ENCODE measurements around the gene DAAM2. TPM values are rescaled to one million over a fixed set of nuclear protein-coding genes. Genes with fewer than 3 reads are reported as not detected.

DAAM2 gene
- polyA plus RNA-seq, 3 donors = not detected

- Histone ChIP-seq H3K9ac (ENCODE audit: insufficient read depth, low read length, poor library complexity, severe bottlenecking) (no peak overlapping the region), H3K4me2 (replicated peaks; ENCODE audit: extremely low read depth, low read length, poor library complexity, severe bottlenecking) (no peak overlapping the region), H4K20me1 (ENCODE audit: insufficient read depth, low read length) (no peaks in the 10 kb centered on the region), H3K9me3 (replicated peaks in 1 of 2; ENCODE audit: control insufficient read depth in 1 of 2, insufficient read depth in 1 of 2, low read length in 2 of 2) (no peaks in the 10 kb centered on the region), H3K27me3 (ENCODE audit: control insufficient read depth in 2 of 2, insufficient read depth in 2 of 2, low read length in 2 of 2) (no peaks in the 10 kb centered on the region), H3K4me1 (ENCODE audit: control insufficient read depth in 1 of 2, insufficient read depth in 2 of 2, low read length in 2 of 2) (no peaks in the 10 kb centered on the region), H3K27ac (ENCODE audit: low read depth in 1 of 2, low read length in 2 of 2) (no peak overlapping the region), H3K4me3 (replicated peaks in 1 of 3; ENCODE audit: low read depth in 2 of 3, low read length in 3 of 3) (no peak overlapping the region), H2AFZ (ENCODE audit: insufficient read depth, low read depth, low read length, poor library complexity, severe bottlenecking) (no peak overlapping the region), H3K79me2 (ENCODE audit: insufficient read depth, low read length) (no peaks in the 10 kb centered on the region), H3K36me3 (replicated peaks in 1 of 2; ENCODE audit: control insufficient read depth in 1 of 2, insufficient read depth in 2 of 2, low read length in 2 of 2) (no peaks in the 10 kb centered on the region)
- peaks cover 0 to 4% (median 0%) of the 10 kb centered on the region in 7 donors for H3K9me3 Mint-ChIP-seq
- intact Hi-C loops (cut with micrococcal nuclease) = no loop called here
- no peaks in the 10 kb centered on the region for H3K36me3 Mint-ChIP-seq
- TF ChIP-seq CTCF (IDR thresholded peaks at IDR 0.05) = no peak
- no peak for DNase-seq
- WGBS (ENCODE audit: insufficient coverage) = no CpG with 5 or more reads among the region's 2 CpGs
- peaks cover 3 to 21% (median 18%) of the 10 kb centered on the region in 3 donors for H3K27me3 Mint-ChIP-seq (ENCODE audit: low read depth in 3 of 3)
- H3K27ac Mint-ChIP-seq = no peak overlapping the region
- H3K4me1 Mint-ChIP-seq = no peaks in the 10 kb centered on the region
- no peak overlapping the region for H3K4me3 Mint-ChIP-seq
Observed at GRCh38 chr6:39889229-39889628, 97.1 kb downstream of the DAAM2 start.

GRCh38 chr6:39891353-39891752, 99.2 kb downstream of the DAAM2 start:
- Histone ChIP-seq H3K9ac (ENCODE audit: insufficient read depth, low read length, poor library complexity, severe bottlenecking) (no peak overlapping the region), H3K27ac (ENCODE audit: low read depth in 1 of 2, low read length in 2 of 2) (no peak overlapping the region), H3K4me1 (ENCODE audit: control insufficient read depth in 1 of 2, insufficient read depth in 2 of 2, low read length in 2 of 2) (no peaks in the 10 kb centered on the region), H3K4me2 (replicated peaks; ENCODE audit: extremely low read depth, low read length, poor library complexity, severe bottlenecking) (no peak overlapping the region), H4K20me1 (ENCODE audit: insufficient read depth, low read length) (no peaks in the 10 kb centered on the region), H3K9me3 (replicated peaks in 1 of 2; ENCODE audit: control insufficient read depth in 1 of 2, insufficient read depth in 1 of 2, low read length in 2 of 2) (no peaks in the 10 kb centered on the region), H3K36me3 (replicated peaks in 1 of 2; ENCODE audit: control insufficient read depth in 1 of 2, insufficient read depth in 2 of 2, low read length in 2 of 2) (no peaks in the 10 kb centered on the region), H2AFZ (ENCODE audit: insufficient read depth, low read depth, low read length, poor library complexity, severe bottlenecking) (no peak overlapping the region), H3K4me3 (replicated peaks in 1 of 3; ENCODE audit: low read depth in 2 of 3, low read length in 3 of 3) (no peak overlapping the region), H3K27me3 (ENCODE audit: control insufficient read depth in 2 of 2, insufficient read depth in 2 of 2, low read length in 2 of 2) (no peaks in the 10 kb centered on the region), H3K79me2 (ENCODE audit: insufficient read depth, low read length) (no peaks in the 10 kb centered on the region)
- no peak for TF ChIP-seq CTCF (IDR thresholded peaks at IDR 0.05)
- no peaks in the 10 kb centered on the region for H3K4me1 Mint-ChIP-seq
- no peaks in the 10 kb centered on the region for H3K36me3 Mint-ChIP-seq
- WGBS (ENCODE audit: insufficient coverage) = 87% methylated on average over 4 of the region's 6 CpGs
- H3K4me3 Mint-ChIP-seq = no peak overlapping the region
- peaks cover 0 to 2% (median 0%) of the 10 kb centered on the region in 7 donors for H3K9me3 Mint-ChIP-seq
- H3K27ac Mint-ChIP-seq = peak overlapping the region in 1 of 7 donors; percentile 1
- peaks cover 3 to 21% (median 18%) of the 10 kb centered on the region in 3 donors for H3K27me3 Mint-ChIP-seq (ENCODE audit: low read depth in 3 of 3)
- no peak for DNase-seq
- intact Hi-C loops (cut with micrococcal nuclease) = no loop called here

Measured in CD14-positive monocyte (primary cell).